Medulla oblongata (tissue), 1 donor: Measurements from ENCODE around the gene ABCA10.
"Not testable (repeated sequence)": the region's sequence is repeated elsewhere in the genome, so short reads cannot be mapped to it uniquely, and the experiment has no call there.

Experiments used
- DNase-seq: peaks from one replicate; pipeline ENCODE4 v3.0.0-alpha.2; 2015; ENCODE audit errors: extremely low spot score

Gene ABCA10, protein sequence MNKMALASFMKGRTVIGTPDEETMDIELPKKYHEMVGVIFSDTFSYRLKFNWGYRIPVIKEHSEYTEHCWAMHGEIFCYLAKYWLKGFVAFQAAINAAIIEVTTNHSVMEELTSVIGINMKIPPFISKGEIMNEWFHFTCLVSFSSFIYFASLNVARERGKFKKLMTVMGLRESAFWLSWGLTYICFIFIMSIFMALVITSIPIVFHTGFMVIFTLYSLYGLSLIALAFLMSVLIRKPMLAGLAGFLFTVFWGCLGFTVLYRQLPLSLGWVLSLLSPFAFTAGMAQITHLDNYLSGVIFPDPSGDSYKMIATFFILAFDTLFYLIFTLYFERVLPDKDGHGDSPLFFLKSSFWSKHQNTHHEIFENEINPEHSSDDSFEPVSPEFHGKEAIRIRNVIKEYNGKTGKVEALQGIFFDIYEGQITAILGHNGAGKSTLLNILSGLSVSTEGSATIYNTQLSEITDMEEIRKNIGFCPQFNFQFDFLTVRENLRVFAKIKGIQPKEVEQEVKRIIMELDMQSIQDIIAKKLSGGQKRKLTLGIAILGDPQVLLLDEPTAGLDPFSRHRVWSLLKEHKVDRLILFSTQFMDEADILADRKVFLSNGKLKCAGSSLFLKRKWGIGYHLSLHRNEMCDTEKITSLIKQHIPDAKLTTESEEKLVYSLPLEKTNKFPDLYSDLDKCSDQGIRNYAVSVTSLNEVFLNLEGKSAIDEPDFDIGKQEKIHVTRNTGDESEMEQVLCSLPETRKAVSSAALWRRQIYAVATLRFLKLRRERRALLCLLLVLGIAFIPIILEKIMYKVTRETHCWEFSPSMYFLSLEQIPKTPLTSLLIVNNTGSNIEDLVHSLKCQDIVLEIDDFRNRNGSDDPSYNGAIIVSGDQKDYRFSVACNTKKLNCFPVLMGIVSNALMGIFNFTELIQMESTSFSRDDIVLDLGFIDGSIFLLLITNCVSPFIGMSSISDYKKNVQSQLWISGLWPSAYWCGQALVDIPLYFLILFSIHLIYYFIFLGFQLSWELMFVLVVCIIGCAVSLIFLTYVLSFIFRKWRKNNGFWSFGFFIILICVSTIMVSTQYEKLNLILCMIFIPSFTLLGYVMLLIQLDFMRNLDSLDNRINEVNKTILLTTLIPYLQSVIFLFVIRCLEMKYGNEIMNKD (N-terminal part only)

GRCh38 chr17:69228576-69228975, at the start of gene ABCA10:
TSS of gene ABCA10 (minus strand) at chr17:69228824. CDS start at chr17:69225358, 3,466 bp downstream.
- DNase-seq: no peak

DNA sequence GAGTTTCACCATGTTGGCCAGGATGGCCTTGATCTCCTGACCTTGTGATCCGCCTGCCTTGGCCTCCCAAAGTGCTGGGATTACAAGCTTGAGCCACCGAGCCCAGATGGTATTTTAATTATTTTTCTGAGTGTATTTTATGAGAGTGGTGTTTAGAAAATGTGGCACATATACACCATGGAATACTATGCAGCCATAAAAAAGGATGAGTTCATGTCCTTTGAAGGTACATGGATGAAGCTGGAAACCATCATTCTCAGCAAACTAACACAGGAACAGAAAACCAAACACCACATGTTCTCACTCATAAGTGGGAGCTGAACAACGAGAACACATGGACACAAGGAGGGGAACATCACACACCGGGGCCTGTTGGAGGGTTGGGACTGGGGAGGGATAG, 47.7 kb upstream of the ABCA10 start:
- DNase-seq: not testable (repeated sequence)

DNA sequence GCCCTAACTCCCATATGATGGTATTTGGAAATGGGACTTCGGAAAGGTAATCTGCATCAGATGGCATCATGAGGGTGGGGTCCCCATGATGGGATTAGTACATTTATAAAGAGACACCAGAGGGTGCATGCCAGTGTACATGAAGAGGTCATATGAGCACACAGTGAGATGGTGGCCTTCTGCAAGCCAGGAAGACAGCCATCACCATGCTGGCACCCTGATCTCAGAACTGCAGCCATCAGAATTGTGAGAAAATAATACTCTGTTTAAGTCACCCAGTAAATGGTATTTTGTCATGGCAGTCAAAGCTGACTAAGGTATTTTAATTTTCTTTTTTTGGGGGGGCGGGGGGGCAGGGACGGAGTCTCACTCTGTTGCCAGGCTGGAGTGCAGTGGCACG, 47.1 kb upstream of the ABCA10 start:
- no peak for DNase-seq

DNA sequence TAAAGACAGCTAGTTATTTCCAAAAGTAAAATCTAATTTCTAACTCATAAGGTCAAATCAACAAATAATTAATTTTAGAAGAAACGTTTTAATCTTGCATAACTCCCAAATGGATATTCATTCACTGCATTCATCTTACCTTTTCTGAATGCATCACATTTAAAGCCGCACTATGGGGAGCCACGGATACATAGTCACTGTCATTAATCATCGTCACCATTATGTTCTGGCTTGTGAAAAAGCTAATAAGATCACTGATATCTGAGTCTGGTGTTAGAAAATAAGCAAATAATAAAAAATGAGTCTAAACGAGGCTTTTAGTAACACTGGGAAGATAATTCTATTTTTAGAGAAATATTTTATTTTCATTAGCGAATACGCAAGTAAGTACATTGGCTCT, 42.4 kb upstream of the ABCA10 start:
- DNase-seq: no peak

DNA sequence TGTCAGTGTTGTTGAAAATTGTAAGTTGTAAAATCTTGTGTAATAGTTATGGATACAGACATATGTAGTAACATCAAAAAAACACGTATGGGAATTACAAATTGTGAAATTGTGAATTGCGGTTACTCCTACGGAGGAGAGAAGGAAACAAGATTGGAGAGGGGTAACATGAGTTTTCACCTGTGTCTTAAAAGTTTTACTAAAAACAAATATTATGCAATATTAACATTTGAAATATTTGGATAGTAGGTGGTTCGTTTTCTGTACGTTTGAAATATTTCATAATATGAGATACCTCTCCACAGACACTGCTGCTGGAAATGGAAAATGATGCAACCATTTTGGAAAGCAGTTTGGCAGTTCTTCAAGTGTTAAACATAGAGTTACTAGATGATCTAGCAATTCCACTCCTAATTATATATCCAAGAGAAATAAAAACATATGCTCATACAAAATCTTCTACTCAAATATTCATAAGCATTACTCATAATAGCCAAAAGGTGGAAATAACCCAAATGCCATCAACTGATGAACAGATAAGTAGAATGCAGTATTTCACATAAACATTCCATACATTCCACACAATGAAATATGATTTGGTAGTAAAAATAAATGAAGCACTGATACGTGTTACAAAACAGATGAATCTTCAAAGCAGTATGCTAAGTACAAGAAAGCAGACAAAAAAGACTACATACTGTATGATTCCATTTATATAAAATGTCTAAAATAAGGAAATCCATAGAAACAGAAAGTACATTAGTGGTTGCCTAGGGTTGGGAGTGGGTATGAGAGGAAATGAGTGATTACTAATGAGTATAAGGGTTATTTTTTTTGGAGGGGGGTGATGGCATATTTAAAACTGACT, 40.7 kb upstream of the ABCA10 start:
- no peak for DNase-seq

DNA sequence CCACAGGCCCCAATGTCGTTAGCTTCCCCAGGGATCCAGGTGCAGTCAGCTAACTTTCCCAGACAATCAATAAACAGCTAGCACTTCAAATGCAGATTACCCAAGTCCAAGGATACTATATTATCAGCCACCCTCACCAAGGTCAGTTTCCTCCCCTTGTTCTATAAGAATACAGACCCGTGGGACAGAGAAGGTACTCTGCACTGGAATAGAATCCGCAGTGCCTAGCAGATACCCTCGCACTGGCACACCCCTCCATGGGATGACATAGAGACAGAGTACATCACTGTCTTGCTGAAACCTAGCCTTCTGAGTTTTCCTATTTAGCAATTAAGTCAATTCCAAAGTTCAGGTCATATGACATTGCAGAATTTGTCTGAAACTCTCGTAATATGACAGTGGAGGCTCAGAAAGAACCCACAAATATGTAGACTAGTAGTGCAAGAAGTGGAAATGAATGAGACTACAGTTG, 40.0 kb upstream of the ABCA10 start:
- DNase-seq: no peak

DNA sequence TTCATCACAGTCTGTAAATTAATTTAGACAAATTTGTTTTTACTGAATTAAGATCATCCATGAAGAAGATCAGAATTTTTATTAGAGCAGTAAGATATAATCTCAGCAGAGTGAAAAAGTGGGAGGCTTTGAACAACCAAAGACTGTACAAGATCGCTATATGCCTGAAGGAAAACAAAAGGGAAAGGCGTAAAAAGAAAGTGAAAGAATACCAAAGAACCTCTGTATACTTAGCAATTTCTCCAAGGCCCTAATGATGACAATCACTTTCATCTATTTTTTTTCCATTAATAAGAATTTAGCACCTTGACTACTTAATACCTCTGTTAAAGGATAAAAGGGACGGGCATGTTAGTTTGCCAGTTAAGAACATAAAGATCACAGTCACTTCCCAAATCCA, 38.6 kb upstream of the ABCA10 start:
- no peak for DNase-seq

DNA sequence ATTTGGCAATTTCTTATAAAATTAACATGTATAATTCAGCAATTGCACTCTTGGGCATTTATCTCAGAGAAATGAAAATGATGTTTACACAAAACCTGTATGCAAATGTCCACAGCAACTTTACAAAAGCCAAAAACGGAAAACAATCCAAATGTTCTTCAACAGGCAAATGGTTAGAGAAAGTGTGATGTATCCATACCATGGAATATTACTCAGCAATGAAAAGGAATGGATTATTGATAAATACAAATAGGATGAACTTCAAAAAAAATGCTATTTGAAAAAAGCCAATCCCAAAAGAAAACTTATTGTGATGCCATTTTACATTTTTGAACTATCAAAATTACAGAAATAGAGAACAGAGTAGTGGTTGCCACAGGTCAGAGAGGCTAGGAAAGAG, 37.2 kb upstream of the ABCA10 start:
- no peak for DNase-seq

DNA sequence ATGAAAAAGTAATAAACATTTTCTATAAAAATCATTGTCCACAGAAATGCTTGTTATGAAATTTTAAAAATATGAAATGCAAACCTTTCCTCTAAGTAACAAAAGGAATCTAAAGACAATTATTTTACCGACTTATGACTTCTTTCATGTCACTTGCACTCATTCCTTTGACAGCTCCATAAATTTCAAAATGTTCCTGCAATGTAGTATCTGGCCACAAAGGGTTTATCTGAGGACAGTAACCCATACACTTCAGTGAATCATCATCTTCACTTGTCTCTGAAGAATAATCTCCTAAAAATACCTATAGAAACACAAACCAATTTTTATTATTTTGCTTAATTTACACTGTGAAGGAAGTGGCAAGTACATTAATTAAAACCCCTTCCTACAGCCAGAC, 25.6 kb upstream of the ABCA10 start:
- DNase-seq: no peak

DNA sequence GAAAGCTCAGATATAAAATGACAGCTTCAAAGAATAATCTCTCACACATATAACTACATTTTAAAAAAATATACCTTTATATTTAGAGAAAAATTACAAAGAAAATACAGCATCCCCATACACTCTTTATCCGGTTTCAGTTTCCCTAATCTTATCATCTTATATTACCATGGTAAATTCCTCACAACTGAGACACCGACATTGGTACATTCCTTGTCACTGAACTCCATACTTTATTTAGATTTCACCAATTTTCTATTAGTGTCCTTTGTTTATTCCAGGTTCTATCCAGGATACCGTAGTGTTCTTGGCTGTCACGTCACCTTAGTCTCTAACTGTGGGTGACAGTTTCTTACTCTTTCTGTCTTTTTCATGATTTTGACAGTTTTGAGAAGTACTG, 22.0 kb upstream of the ABCA10 start:
- DNase-seq: no peak

- DNase-seq: peak; percentile 82
Measured at GRCh38 chr17:69246726-69247375, 18.2 kb upstream of the ABCA10 start.

GRCh38 chr17:69246202-69246601, 17.6 kb upstream of the ABCA10 start:
- no peak for DNase-seq

- no peak for DNase-seq
Measured at GRCh38 chr17:69245617-69246016, 17.0 kb upstream of the ABCA10 start.

DNA sequence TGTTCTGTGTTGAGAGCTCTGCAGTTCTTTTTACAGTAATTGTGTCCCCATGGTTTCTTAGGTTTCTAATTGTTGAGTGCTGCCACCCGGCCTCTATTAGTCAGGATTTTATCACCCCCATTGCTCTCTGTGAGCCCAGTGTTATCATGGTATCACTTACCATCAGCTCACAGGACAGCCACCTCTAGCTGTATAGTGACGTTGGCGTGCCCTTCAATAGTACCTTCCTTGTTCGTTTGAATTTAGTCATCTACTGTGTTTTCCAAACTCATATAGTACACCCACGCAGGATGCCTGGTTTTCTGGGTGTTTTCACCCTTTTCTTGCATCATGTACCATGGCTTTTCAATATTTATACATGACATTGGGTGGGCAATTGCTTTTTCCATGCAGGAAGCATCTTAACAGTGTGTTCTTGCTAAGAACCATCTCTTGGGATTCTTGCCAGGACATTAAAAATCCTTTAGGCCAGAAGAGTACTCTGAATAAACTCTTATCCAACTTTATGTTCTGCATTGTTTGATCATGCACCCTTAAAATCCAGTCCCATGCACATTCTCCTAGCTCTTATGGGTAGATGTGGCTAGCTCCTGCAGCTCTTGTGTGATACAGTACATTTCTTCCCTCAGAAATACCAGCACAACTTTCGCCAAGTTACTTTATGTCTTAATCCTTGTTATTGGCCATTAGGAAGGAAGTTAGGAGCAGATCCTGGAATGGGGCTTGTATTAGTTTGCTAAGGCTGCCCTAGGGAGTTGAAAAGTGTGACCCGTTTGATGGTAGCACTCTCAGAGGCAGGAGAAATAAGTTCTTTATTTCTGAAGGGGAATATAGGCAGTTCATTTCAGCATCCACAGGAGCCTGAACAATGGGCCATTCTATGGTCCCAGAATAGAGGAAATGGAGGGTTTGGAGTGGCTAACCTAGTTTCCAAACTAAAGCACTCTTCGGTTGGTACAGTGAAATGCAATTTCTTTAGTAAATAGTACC, 11.3 kb upstream of the ABCA10 start:
- DNase-seq: no peak

- no peak for DNase-seq
Measured at GRCh38 chr17:69236946-69237345, 8.3 kb upstream of the ABCA10 start.

GRCh38 chr17:69236464-69236863, 7.8 kb upstream of the ABCA10 start:
- DNase-seq: no peak

DNA sequence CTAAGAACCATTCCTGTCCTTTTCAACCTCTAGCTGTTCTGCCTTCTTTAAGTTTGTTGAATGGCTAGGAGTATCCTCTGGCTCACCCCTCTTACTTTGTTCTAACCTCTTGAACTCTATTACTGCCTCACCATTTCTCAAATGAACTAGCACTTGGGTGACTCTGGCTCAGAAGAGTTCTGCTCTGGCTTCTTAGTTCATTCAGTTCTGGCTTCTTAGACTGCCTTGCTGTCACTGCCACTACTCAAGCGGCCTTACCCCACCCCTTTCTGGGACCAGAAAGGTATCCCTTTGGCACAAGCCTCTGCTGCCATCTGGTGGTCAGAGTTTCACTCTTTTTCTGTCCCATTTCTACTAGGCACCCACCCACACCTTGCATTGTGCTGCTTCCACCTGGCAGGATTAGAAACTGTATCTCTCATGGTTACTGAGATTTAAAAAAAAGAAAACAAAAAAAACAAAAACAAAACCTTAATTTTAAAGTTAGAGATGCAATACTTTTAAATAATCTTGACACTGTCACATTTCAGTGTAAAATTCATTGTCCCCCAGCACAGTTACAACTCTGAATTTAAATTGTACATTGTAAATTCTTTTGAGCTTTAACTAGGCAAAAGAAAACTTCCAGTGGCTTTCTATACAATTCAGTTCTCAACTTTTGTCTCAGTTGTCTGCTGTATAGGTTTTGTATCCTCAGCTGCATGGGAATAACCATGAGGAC, 6.9 kb upstream of the ABCA10 start:
- peak; percentile 96 for DNase-seq

DNA sequence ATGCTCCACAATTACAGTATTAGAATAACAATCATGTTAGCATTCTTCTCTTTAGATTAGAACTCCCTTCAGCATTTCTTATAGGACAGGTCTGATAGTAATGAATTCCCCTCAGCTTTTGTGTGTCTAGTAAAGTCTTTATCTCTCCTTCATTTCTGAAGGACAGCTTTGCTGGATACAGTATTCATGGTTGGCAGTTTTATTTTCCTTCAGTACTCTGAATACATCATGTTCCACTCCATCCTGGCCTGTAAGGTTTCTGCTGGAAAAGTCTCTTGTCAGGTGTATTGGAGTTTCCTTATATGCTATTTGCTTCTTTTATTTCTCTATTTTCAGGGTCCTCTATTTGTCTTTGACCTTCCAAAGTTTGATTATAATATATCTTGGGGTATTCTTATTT, 4.0 kb upstream of the ABCA10 start:
- DNase-seq: no peak

- no peak for DNase-seq
Measured at GRCh38 chr17:69231521-69231920, 2.9 kb upstream of the ABCA10 start.
